Psoas muscle (tissue), 8 donors: ENCODE data around the gene IGIP. TPM values are rescaled to one million over a fixed set of nuclear protein-coding genes. Genes with fewer than 3 reads are reported as not detected.

Experiments
- ATAC-seq, 4 donors: fragments of 200-7000 bp; cut with Tn5 transposase; one replicate each; pipeline ENCODE4 v1.9.1; 2020; ENCODE audit warnings: moderate library complexity in 3 of 4, mild to moderate bottlenecking in 2 of 4
- DNase-seq, 2 donors: peaks; one replicate each; pipeline ENCODE4 v3.0.0-alpha.2; 2020
- H3K27ac ChIP-seq: fragments of 200-600 bp; one replicate; pipeline ENCODE4 v1.8.0; 2022
- H3K27me3 ChIP-seq, 3 donors: fragments of 200-600 bp in 1 of 3; one replicate each; pipeline versions ENCODE4 v1.6.1 to v1.8.0; 2013 to 2022; ENCODE audit warnings: low read length in 2 of 3, mild to moderate bottlenecking in 2 of 3, moderate library complexity in 1 of 3; ENCODE audit not compliant: insufficient read depth in 3 of 3
- H3K36me3 ChIP-seq, 2 donors: fragments of 200-600 bp in 1 of 2; one replicate each; pipeline versions ENCODE4 v1.6.1 to v1.8.0; 2013 to 2022; ENCODE audit warnings: low read depth in 1 of 2, mild to moderate bottlenecking in 1 of 2, moderate library complexity in 1 of 2; ENCODE audit not compliant: insufficient read depth in 1 of 2
- H3K4me1 ChIP-seq: fragments of 200-600 bp; one replicate; pipeline ENCODE4 v1.8.0; 2022
- H3K4me3 ChIP-seq: fragments of 200-600 bp; one replicate; pipeline ENCODE4 v1.8.0; 2022; ENCODE audit warnings: mild to moderate bottlenecking
- H3K9me3 ChIP-seq: fragments of 200-600 bp; one replicate; pipeline ENCODE4 v1.8.0; 2022
- WGBS, 3 donors: extraction: QIAGEN DNeasy Blood & Tissue Kit; methylation state at CpG; one replicate each; pipeline versions ENCODE4 v1.1.6 to v1.1.7; 2013; 5-methylcytosine and 5-hydroxymethylcytosine counted together
- intact Hi-C, 2 donors: fragments of 100-400 bp; cut with DNase I; formaldehyde crosslinking; loops; one replicate each; pipeline versions ENCODE4 v1.11.0 to v1.14.2; 2022
- polyA plus RNA-seq, 3 donors: library from polyadenylated mRNA; stranded (reverse); fragments of 200-250 nt; gene quantifications; one replicate each; pipeline ENCODE4 v1.2.3, GENCODE V29; 2013
- total RNA-seq, 4 donors: library from RNA; stranded (reverse); fragmentation: NEBNext Ultra II Directional in 2 of 4; extraction: Animal tissue kit (Norgen Biotek cat#: 25700) in 2 of 4; gene quantifications; one replicate each; pipeline versions ENCODE4 v1.2.1 to v1.2.4, GENCODE V29; 2021 to 2023
- TF ChIP-seq, protein P1 (sequence below): fragments of 200-600 bp; IDR thresholded peaks from one replicate; pipeline ENCODE4 v1.8.0; 2022; ENCODE audit warnings: antibody characterized with exemption
- donor health status: healthy with polysubstance abuse.
- donor health status: DM: no; HTN: no; CAD: no; lungs with moderate emphysema.
- donor health status: Bipolar disorder and iron deficiency.
- donor health status: healthy.
- donor health status: DM: yes; HTN: yes; CAD: no.
- donor health status: DM: no; HTN: no; CAD: no.
- donor health status: DM: no; HTN: no; CAD: no.
- donor health status: DM: yes; HTN: yes; CAD: no.

IGIP gene
- total and polyA plus RNA-seq, 7 donors = 3.5 to 11.6 (median 6.8) TPM

DNA sequence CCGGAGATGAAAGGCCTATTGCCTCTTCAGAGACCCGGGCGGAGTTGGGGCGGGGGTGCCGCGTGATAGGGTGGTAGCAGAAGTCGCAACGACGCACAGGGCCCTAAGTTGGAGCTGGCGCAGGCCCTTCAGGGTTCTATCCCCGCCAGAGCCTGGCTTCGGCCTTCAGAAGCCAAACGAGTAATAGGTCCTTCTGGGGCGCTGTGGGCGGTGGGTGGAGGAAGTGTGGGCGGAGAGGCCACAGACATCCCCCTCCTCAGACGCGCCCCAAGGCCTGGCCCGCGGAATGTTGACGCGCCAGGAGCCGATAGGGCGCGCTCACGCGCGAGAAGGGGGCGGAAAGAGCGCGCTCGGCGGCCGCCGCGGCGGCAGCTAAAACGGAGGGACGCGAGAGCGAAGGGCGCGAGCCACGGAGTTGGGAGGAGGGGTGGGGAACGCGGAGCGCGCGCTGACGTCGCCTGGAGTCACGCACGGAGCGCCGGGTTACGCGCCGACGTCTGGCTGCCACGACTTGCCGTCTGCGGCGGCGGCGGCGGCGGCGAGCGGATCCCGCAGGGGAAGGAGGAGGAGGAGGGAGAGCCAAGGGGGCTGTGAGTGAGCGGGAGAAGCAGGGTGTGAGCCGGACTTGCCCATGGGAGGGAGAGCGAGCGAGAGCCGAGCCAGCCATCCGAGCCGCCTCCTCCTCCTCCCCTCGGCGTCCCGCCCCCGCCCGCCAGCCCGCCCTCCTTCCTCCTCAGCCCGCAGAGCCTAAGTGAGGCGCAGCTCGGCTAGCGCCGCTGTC lies 18.2 kb upstream of the IGIP start:
- DNase-seq (peak; percentile 95 to 97), ATAC-seq (peak; percentile 97 to 98 (median 98))
- Histone ChIP-seq H3K27ac (peak overlapping the region; percentile 99), H3K4me1 (peaks cover 40% of the 10 kb centered on the region), H3K4me3 (peak overlapping the region; percentile 84), H3K9me3 (no peaks in the 10 kb centered on the region), H3K27me3 (no peaks in the 10 kb centered on the region), H3K36me3 (no peaks in the 10 kb centered on the region)
- TF ChIP-seq, protein P1, sequence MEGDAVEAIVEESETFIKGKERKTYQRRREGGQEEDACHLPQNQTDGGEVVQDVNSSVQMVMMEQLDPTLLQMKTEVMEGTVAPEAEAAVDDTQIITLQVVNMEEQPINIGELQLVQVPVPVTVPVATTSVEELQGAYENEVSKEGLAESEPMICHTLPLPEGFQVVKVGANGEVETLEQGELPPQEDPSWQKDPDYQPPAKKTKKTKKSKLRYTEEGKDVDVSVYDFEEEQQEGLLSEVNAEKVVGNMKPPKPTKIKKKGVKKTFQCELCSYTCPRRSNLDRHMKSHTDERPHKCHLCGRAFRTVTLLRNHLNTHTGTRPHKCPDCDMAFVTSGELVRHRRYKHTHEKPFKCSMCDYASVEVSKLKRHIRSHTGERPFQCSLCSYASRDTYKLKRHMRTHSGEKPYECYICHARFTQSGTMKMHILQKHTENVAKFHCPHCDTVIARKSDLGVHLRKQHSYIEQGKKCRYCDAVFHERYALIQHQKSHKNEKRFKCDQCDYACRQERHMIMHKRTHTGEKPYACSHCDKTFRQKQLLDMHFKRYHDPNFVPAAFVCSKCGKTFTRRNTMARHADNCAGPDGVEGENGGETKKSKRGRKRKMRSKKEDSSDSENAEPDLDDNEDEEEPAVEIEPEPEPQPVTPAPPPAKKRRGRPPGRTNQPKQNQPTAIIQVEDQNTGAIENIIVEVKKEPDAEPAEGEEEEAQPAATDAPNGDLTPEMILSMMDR = no peak
- WGBS, 3 donors = 0 to 1% (median 0%) methylated on average over 51 to 83 of the region's 88 CpGs
- intact Hi-C loops = no loop called here

DNA sequence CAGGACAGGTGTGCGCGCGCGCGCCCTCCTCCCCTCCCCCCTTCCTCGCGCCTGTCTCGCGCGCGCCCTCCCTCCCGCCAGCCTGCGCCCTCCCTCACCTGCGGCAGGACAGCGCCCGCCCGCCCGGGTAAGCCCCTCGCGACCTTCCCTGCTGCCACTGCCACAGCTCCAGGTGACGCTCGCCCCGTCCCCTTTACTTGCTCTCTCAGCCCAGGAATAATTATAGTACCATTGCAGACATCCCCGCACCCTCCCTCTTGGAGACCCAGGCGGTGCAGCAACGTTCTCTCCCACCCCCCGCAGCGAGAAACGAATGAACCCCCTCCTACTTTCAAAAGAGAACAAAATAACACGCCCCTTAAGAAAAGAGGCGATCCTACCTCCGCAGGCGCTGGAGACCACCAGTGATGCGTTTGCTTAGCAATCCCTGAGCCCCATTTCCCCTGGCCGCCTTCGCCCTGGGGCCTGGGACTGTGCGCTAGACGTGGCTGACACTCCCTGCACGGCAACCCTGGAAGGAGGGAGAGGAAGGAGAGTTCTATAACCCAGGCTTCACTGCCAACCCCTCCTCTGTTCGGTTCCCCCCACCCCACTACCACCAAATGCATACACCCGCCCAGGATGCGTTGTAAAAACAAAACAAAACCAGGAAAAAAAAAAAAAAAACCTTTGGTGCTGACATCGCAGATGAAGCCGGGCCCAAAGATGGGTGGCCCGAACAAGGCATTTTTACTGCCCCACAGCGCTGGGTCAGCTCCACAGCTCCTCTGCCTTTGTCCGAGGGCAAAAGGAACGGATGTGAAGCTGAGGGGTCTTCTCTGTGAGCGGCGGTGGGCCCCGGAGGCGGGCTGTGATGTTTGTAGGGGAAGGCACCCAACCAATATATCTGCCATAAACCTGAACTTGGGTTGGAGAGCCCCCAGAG lies 17.4 kb upstream of the IGIP start:
- no peak for ATAC-seq
- DNase-seq = peak; percentile 21 to 44
- TF ChIP-seq, protein P1 = no peak
- H3K4me1 ChIP-seq = peaks cover 49% of the 10 kb centered on the region
- no peaks in the 10 kb centered on the region for H3K36me3 ChIP-seq
- intact Hi-C loops = no loop called here
- 5 to 16% (median 7%) methylated on average over 28 to 52 of the region's 52 CpGs for WGBS, 3 donors
- no peaks in the 10 kb centered on the region for H3K27me3 ChIP-seq
- H3K9me3 ChIP-seq = no peaks in the 10 kb centered on the region
- peak overlapping the region; percentile 84 for H3K4me3 ChIP-seq
- peak overlapping the region; percentile 99 for H3K27ac ChIP-seq

DNA sequence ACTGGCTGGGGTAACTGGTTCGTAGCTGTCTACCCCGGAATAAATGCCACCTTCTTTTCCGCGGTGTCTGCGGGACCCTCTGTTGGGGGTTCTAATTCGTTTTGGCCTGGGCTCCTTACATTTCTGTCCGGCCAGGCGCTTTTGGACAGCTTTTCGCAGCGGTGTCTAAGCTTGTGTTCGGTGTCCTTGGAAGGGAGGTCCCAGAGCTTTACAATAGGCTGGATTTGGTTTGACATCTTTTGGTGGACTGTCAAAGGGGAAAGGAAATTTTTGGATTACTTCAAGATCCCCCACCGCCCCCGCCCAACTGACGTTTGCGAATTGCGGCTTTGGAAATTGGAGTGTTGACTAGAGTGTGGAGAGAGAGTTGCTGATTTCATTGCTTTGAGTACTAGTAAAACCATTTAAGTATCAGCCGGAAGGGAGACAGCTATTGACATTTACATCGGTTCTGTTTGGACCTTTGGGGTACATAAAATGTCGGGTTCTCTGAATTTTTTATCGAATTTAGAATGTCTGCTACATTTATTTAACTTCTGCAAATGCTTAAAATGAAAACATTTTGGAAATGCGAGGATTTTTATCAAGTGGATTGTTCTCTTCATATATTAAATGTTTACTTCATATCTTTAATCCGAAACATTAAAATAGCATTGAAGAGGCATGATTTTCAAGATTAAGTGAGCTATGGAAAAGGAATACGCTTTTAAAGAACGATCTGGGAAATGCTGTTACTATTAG lies 16.5 kb upstream of the IGIP start:
- Histone ChIP-seq H3K27me3 (no peaks in the 10 kb centered on the region), H3K9me3 (no peaks in the 10 kb centered on the region), H3K36me3 (no peaks in the 10 kb centered on the region), H3K27ac (peak overlapping the region; percentile 99), H3K4me3 (peak overlapping the region; percentile 84), H3K4me1 (peaks cover 49% of the 10 kb centered on the region)
- TF ChIP-seq, protein P1 = no peak
- 61 to 75% (median 64%) methylated on average over 24 of the region's 24 CpGs for WGBS, 3 donors
- DNase-seq (no peak), ATAC-seq (no peak)
- intact Hi-C loops = no loop called here

- intact Hi-C loops = loop anchor here (5.0 kb wide), 1 partner anchor 37 kb away; no protein-coding TSS in a partner anchor
- ATAC-seq (no peak), DNase-seq (no peak)
- TF ChIP-seq, protein P1 = no peak
- H3K4me1 ChIP-seq = peaks cover 49% of the 10 kb centered on the region
- H3K4me3 ChIP-seq = peak overlapping the region; percentile 84
- no peaks in the 10 kb centered on the region for H3K27me3 ChIP-seq
- H3K36me3 ChIP-seq = no peaks in the 10 kb centered on the region
- peak overlapping the region; percentile 7 for H3K27ac ChIP-seq
- WGBS, 3 donors = 94 to 95% (median 94%) methylated on average over 2 of the region's 2 CpGs
- no peaks in the 10 kb centered on the region for H3K9me3 ChIP-seq
These were observed 15.7 kb upstream of the IGIP start for GRCh38 chr5:140109759-140110645.
